ENCODE results near the gene AKR1B1. TPM values are rescaled to one million over a fixed set of nuclear protein-coding genes. Genes with fewer than 3 reads are reported as not detected.

AKR1B1 gene
- total and polyA plus RNA-seq, 2 of the 13 experiments (the other 11 are each of a cell fraction or from before 2014, with no cell fraction given): 89.9 to 133 TPM

DNA sequence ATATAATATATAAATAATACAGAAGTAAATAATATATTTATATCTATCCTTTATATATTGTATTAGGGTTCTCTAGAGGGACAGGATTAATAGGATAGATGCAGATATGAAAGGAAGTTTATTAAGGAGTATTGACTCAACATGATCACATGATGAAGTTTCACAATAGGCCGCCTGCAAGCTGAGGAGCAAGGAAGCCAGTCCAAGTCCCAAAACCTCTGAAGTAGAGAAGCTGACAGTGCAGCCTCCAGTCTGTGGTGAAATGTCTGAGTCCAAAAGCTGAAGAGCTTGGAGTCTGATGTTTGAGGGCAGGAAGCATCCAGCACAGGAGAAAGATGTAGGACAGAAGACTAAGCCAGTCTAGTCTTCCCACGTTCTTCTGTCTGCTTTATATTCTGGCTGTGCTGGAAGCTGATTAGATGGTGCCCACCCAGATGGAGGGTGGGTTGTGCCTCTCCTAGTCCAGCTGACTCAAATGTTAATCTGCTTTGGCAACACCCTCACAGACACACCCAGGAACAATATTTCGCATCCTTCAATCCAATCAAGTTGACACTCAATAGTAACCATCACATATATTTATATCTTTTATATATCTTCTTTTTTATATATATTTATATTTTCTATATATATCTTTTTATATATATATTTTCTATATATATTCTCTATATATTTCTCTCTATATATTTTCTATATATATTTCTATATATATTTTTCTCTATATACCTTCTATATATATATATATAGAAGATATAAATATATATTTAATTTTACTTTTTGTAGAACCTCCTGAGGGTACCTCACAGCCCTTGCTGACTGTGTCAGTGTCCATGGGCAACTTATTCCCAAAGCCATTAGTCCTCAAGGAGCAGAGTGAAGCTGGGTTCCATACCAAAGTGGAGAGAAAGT is 43.8 kb upstream of the AKR1B1 start:
- Histone ChIP-seq H2AFZ (ENCODE audit: low read length) (no peak overlapping the region), H3K27me3 (ENCODE audit: control insufficient read depth in 1 of 2, insufficient read depth in 2 of 2, low read length in 2 of 2) (0 out of 5 replicates have a peak, but pooled peaks cover 0 to 4% of the 10 kb centered on the region in 2 experiments), H3K79me2 (ENCODE audit: insufficient read depth, low read length) (no peaks in the 10 kb centered on the region), H3K36me3 (replicated peaks in 1 of 2; ENCODE audit: control insufficient read depth in 1 of 2, insufficient read depth in 2 of 2, low read length in 2 of 2) (no peaks in the 10 kb centered on the region), H3K4me2 (ENCODE audit: low read depth, low read length) (no peak overlapping the region), H3K4me3 (replicated peaks in 1 of 3; ENCODE audit: insufficient read depth in 1 of 3, low read depth in 2 of 3, low read length in 3 of 3) (no peak overlapping the region), H3K4me1 (ENCODE audit: insufficient read depth, low read length) (no peaks in the 10 kb centered on the region), H3K9me3 (ENCODE audit: low read length) (no peaks in the 10 kb centered on the region), H3K27ac (ENCODE audit: extremely low read length, insufficient read depth, low read length) (no peak overlapping the region), H3K9ac (ENCODE audit: insufficient read depth, low read depth, low read length) (no peak overlapping the region), H4K20me1 (ENCODE audit: insufficient read depth, low read length) (no peaks in the 10 kb centered on the region)
- no peak for ATAC-seq
- no peak for DNase-seq (ENCODE audit: low spot score)
- POLR2A ChIA-PET: no interaction called here
- BruUV-seq (replicated peaks): no TSS peak
- in situ Hi-C loops (cut with HindIII; ENCODE audit: extremely low pct_ligation_motif_present, low pct_unique_long_range_greater_than_20kb) (no loop called here), intact Hi-C loops (cut with micrococcal nuclease; ENCODE audit: unreplicated experiment) (no loop called here)
- FAIRE-seq: no peak
- CTCF ChIA-PET (ENCODE audit: low intra/inter-chr PET ratio, low total read pairs): no interaction called here
- 24% methylated on average over 3 of the region's 3 CpGs for WGBS (ENCODE audit: low lambda C conversion rate)
- TF ChIP-seq ATM (IDR thresholded peaks at IDR 0.05; ENCODE audit: borderline replicate concordance): no peak
- no peak for TF ChIP-seq ZSCAN12 (CRISPR knock-in tag; IDR thresholded peaks at IDR 0.05)
- no peak for TF ChIP-seq ZNF672 (CRISPR knock-in tag; IDR thresholded peaks at IDR 0.05)
- no peak for TF ChIP-seq TRIM24 (CRISPR knock-in tag; IDR thresholded peaks at IDR 0.05)
- TF ChIP-seq, protein P1, sequence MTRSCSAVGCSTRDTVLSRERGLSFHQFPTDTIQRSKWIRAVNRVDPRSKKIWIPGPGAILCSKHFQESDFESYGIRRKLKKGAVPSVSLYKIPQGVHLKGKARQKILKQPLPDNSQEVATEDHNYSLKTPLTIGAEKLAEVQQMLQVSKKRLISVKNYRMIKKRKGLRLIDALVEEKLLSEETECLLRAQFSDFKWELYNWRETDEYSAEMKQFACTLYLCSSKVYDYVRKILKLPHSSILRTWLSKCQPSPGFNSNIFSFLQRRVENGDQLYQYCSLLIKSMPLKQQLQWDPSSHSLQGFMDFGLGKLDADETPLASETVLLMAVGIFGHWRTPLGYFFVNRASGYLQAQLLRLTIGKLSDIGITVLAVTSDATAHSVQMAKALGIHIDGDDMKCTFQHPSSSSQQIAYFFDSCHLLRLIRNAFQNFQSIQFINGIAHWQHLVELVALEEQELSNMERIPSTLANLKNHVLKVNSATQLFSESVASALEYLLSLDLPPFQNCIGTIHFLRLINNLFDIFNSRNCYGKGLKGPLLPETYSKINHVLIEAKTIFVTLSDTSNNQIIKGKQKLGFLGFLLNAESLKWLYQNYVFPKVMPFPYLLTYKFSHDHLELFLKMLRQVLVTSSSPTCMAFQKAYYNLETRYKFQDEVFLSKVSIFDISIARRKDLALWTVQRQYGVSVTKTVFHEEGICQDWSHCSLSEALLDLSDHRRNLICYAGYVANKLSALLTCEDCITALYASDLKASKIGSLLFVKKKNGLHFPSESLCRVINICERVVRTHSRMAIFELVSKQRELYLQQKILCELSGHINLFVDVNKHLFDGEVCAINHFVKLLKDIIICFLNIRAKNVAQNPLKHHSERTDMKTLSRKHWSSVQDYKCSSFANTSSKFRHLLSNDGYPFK (CRISPR knock-in tag; IDR thresholded peaks at IDR 0.05; ENCODE audit: borderline replicate concordance): no peak
- no peak for TF ChIP-seq NFIB (CRISPR knock-in tag; IDR thresholded peaks at IDR 0.05; ENCODE audit: borderline replicate concordance)
- TF ChIP-seq, protein P2, sequence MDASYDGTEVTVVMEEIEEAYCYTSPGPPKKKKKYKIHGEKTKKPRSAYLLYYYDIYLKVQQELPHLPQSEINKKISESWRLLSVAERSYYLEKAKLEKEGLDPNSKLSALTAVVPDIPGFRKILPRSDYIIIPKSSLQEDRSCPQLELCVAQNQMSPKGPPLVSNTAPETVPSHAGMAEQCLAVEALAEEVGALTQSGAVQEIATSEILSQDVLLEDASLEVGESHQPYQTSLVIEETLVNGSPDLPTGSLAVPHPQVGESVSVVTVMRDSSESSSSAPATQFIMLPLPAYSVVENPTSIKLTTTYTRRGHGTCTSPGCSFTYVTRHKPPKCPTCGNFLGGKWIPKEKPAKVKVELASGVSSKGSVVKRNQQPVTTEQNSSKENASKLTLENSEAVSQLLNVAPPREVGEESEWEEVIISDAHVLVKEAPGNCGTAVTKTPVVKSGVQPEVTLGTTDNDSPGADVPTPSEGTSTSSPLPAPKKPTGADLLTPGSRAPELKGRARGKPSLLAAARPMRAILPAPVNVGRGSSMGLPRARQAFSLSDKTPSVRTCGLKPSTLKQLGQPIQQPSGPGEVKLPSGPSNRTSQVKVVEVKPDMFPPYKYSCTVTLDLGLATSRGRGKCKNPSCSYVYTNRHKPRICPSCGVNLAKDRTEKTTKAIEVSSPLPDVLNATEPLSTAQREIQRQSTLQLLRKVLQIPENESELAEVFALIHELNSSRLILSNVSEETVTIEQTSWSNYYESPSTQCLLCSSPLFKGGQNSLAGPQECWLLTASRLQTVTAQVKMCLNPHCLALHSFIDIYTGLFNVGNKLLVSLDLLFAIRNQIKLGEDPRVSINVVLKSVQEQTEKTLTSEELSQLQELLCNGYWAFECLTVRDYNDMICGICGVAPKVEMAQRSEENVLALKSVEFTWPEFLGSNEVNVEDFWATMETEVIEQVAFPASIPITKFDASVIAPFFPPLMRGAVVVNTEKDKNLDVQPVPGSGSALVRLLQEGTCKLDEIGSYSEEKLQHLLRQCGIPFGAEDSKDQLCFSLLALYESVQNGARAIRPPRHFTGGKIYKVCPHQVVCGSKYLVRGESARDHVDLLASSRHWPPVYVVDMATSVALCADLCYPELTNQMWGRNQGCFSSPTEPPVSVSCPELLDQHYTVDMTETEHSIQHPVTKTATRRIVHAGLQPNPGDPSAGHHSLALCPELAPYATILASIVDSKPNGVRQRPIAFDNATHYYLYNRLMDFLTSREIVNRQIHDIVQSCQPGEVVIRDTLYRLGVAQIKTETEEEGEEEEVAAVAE (CRISPR knock-in tag; IDR thresholded peaks at IDR 0.05; ENCODE audit: borderline replicate concordance): no peak
- TF ChIP-seq EEA1 (CRISPR knock-in tag; IDR thresholded peaks at IDR 0.05; ENCODE audit: borderline replicate concordance): no peak
- no peak for TF ChIP-seq FOSL2 (CRISPR knock-in tag; IDR thresholded peaks at IDR 0.05)
- no peak for TF ChIP-seq TCF12 (IDR thresholded peaks at IDR 0.05)
- TF ChIP-seq TCF12 (CRISPR knock-in tag; IDR thresholded peaks at IDR 0.05): no peak
- no peak for TF ChIP-seq PRMT3 (CRISPR knock-in tag; IDR thresholded peaks at IDR 0.05; ENCODE audit: borderline replicate concordance, low read depth)
- TF ChIP-seq TBX3 (IDR thresholded peaks at IDR 0.05; ENCODE audit: borderline replicate concordance): no peak
- TF ChIP-seq HIVEP1 (CRISPR knock-in tag; IDR thresholded peaks at IDR 0.05): no peak

Measured in HepG2 (cell line).